IPS-18a (cell line): ENCODE results near the gene B3GALT6.

Experiments used
- H3K27ac ChIP-seq: one replicate; pipeline ENCODE4 v1.5.1; 2013; ENCODE audit warnings: low read length
- H3K27me3 ChIP-seq: one replicate; pipeline ENCODE4 v1.6.1; 2013; ENCODE audit warnings: mild to moderate bottlenecking, low read length; ENCODE audit not compliant: control insufficient read depth, insufficient read depth
- H3K36me3 ChIP-seq: one replicate; pipeline ENCODE4 v1.6.1; 2013; ENCODE audit warnings: low read depth, low read length; ENCODE audit not compliant: control insufficient read depth
- H3K4me1 ChIP-seq: one replicate; pipeline ENCODE4 v1.6.1; 2013; ENCODE audit warnings: low read depth, low read length; ENCODE audit not compliant: control insufficient read depth
- H3K4me3 ChIP-seq: one replicate; pipeline ENCODE4 v1.5.1; 2013; ENCODE audit warnings: low read length
- H3K9ac ChIP-seq: one replicate; pipeline ENCODE4 v1.6.1; 2013; ENCODE audit warnings: mild to moderate bottlenecking, low read length, moderate library complexity
- H3K9me3 ChIP-seq: one replicate; pipeline ENCODE4 v1.6.1; 2013; ENCODE audit warnings: low read depth, low read length; ENCODE audit not compliant: control insufficient read depth

Gene B3GALT6

DNA sequence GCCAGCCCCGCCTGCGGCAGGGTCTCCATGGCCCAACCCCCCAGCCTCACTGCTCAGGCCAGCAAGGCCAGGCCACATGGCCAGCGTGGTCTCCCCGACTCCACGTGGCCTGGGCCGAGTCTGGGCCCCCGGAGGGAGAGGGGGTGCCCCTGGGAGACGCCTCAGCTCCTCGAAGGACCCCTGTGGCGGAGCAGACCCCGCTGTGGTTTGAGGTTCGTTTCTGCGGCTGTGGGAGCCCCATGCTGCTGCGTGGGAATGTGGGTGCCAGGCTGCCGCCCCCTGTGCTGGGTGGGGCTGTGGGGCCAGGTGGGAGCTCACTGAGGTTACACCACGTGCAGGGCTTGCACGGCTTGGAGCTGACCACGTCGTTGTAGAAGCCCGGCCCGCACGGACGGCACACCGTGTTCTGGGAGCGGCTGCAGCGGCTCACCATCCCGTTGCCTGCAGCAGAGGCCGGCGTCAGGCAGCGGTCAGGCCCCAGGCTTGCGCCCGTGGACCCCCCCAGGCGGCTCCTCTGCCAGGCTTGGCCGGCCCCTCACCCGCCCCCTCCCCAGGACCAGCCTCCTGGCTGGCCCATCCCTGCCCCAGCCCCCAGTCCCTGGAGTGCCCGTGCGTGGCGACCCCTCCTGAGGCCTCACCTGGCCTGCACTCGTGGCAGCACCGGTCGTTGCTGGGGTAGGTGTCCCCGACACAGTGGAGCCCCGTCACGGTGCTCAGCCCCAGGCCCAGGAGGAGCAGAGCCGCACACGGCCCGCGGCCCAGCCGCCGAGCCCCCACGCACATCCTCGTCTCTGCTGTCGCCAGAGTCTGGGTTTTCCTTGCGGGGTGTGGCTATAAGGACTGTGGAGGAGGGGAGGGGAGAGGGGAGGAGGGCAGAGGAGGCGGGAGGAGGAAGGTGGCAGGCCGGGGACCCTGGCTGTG lies 18.4 kb upstream of the B3GALT6 start, which contains the start of gene TNFRSF4:
TSS of gene TNFRSF4 (minus strand) at position 809 of the 921 bp plus-strand sequence. CDS start at position 783, 26 bp downstream.
- H3K9ac ChIP-seq: no peak within 1 kb of the TSS
- H3K36me3 ChIP-seq: peaks cover 6% of the 10 kb centered on the region
- H3K9me3 ChIP-seq: no peaks in the 10 kb centered on the region
- no peak within 1 kb of the TSS for H3K4me3 ChIP-seq
- H3K27me3 ChIP-seq: no peaks in the 10 kb centered on the region
- H3K4me1 ChIP-seq: no peaks in the 10 kb centered on the region
- H3K27ac ChIP-seq: no peak within 1 kb of the TSS

DNA sequence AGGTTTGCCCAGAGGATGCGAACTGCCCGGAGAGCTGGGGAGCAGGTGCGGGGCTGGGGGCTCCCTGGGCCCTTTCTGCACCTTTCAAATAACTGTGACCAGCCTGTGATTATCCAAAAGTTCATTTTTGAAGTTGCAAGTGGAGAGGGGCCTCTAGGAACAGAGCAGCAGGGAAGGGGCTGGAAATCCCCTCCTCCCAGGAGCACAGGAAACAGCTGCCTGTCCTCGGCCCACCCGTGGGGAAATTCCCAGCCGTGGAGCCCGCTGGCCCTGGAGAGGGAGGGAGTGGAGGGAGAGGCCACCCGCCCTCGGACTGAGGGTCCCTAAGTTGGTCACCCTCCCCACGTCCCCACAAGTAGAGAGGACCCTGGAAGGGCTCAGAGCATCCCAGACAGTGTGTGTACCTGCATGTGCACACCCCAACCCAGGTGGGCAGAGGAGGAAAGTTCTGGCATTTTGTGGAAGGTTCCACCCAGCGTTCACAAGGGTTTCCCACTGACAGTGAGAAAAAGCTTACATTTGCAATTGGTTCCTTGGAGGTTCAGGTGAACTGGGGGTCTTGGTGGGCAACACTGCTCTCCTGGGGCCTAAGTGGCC lies 16.9 kb upstream of the B3GALT6 start:
- Histone ChIP-seq H3K36me3 (peaks cover 6% of the 10 kb centered on the region), H3K4me3 (no peak overlapping the region), H3K9ac (no peak overlapping the region), H3K9me3 (no peaks in the 10 kb centered on the region), H3K27ac (no peak overlapping the region), H3K4me1 (no peaks in the 10 kb centered on the region), H3K27me3 (no peaks in the 10 kb centered on the region)

GRCh38 chr1:1215881-1216605 lies 16.0 kb upstream of the B3GALT6 start:
- H3K36me3 ChIP-seq: peaks cover 6% of the 10 kb centered on the region

GRCh38 chr1:1216770-1217620 lies 15.0 kb upstream of the B3GALT6 start:
- peaks cover 6% of the 10 kb centered on the region for H3K36me3 ChIP-seq

More at GRCh38 chr1:1215881-1216605, 16.0 kb upstream of the B3GALT6 start:
- H3K4me3 ChIP-seq: no peak overlapping the region
- H3K27ac ChIP-seq: no peak overlapping the region
- no peak overlapping the region for H3K9ac ChIP-seq
- H3K4me1 ChIP-seq: no peaks in the 10 kb centered on the region
- H3K27me3 ChIP-seq: no peaks in the 10 kb centered on the region
- no peaks in the 10 kb centered on the region for H3K9me3 ChIP-seq

DNA sequence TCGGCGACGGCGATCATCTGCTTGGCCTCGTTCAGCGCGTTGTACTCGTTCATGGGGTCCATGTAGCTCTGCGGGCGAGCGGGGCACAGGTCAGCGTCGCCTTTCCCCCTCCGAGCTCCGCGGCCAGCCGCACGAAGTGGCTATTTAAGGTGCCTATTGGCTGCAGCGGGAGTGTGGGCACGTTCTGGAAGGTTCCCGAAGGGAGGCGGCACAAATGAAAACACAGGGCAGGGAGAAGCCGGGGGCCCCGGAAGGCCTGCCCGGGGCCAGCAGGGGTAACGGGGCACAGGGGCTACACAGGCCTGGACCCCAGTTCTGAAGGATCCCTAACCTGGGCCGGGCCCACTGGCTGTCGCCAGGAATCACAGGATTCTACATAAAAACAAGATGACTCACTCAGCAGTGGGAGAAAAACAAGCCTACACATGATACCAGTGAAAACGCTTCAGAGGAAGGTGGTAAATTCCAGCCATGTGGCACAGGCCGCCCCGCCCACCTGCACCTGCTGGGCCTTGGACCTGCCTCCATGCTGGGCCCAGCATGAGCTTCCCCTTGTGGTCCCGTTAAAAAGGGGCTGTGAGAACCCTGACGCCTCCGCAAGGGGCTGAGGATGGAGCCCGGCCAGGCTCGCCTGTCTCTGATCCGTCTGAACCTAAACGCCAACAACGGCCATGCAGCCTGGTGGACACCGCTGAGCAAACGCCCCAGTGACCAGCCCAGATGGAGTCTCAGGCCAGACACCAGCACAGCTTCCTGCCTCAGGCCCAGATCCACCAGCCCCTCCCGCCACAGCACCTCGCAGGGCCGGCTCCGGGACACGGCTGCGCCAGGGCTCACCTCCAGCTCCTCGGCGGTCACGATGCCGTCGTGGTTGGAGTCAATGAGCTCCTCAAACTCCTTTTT lies 14.2 kb upstream of the B3GALT6 start:
- Histone ChIP-seq H3K36me3 (peaks cover 11% of the 10 kb centered on the region), H3K9ac (no peak overlapping the region), H3K27me3 (no peaks in the 10 kb centered on the region), H3K4me3 (no peak overlapping the region), H3K4me1 (no peaks in the 10 kb centered on the region), H3K9me3 (no peaks in the 10 kb centered on the region), H3K27ac (no peak overlapping the region)

More at GRCh38 chr1:1216770-1217620, 15.0 kb upstream of the B3GALT6 start:
- Histone ChIP-seq H3K4me1 (no peaks in the 10 kb centered on the region), H3K9me3 (no peaks in the 10 kb centered on the region), H3K4me3 (no peak overlapping the region), H3K27ac (no peak overlapping the region), H3K9ac (no peak overlapping the region), H3K27me3 (no peaks in the 10 kb centered on the region)

DNA sequence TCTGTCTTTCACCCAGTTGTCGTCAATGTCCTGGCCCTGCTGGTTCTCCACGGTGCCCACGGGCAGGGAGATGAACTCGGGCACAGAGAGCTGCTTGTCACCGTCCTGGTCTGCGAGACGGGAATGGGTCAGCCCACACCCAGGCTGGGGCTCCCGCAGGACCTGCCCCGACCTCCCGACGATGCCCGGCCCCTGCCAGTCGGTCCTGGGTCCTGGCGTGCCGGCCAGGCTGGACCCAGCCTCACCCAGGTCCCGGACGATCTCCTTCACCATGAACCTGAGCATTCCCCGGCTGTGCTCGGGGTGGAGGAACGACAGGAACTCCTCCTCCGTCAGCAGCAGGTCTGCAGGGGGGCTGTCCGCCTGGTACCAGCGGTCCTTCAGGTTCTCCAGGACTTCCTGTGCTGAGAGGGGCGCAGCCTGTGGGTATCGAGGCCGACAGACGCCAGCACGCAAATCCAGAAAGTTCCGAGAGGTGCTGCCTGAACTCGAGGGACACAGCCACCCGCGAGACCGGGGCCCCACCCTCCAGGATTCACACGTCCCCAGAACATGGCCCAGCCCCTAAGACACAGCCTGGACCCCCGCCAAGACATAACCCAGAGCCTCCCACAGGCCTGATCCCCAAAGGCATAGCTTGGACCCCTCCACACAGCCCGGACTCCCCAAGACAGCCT lies 13.4 kb upstream of the B3GALT6 start:
- H3K27ac ChIP-seq: no peak overlapping the region
- H3K4me3 ChIP-seq: no peak overlapping the region
- H3K36me3 ChIP-seq: peaks cover 13% of the 10 kb centered on the region
- H3K9me3 ChIP-seq: no peaks in the 10 kb centered on the region
- H3K9ac ChIP-seq: no peak overlapping the region
- H3K27me3 ChIP-seq: no peaks in the 10 kb centered on the region
- no peaks in the 10 kb centered on the region for H3K4me1 ChIP-seq

- peaks cover 13% of the 10 kb centered on the region for H3K36me3 ChIP-seq
- no peaks in the 10 kb centered on the region for H3K27me3 ChIP-seq
- H3K27ac ChIP-seq: no peak overlapping the region
- H3K9me3 ChIP-seq: no peaks in the 10 kb centered on the region
- H3K4me1 ChIP-seq: no peaks in the 10 kb centered on the region
- H3K9ac ChIP-seq: no peak overlapping the region
- no peak overlapping the region for H3K4me3 ChIP-seq
These were observed 12.7 kb upstream of the B3GALT6 start for GRCh38 chr1:1219341-1219740.

GRCh38 chr1:1220197-1220596 lies 11.8 kb upstream of the B3GALT6 start:
- H3K4me1 ChIP-seq: no peaks in the 10 kb centered on the region
- no peak overlapping the region for H3K9ac ChIP-seq
- no peak overlapping the region for H3K27ac ChIP-seq
- H3K36me3 ChIP-seq: peaks cover 13% of the 10 kb centered on the region
- no peaks in the 10 kb centered on the region for H3K9me3 ChIP-seq
- no peaks in the 10 kb centered on the region for H3K27me3 ChIP-seq
- no peak overlapping the region for H3K4me3 ChIP-seq

DNA sequence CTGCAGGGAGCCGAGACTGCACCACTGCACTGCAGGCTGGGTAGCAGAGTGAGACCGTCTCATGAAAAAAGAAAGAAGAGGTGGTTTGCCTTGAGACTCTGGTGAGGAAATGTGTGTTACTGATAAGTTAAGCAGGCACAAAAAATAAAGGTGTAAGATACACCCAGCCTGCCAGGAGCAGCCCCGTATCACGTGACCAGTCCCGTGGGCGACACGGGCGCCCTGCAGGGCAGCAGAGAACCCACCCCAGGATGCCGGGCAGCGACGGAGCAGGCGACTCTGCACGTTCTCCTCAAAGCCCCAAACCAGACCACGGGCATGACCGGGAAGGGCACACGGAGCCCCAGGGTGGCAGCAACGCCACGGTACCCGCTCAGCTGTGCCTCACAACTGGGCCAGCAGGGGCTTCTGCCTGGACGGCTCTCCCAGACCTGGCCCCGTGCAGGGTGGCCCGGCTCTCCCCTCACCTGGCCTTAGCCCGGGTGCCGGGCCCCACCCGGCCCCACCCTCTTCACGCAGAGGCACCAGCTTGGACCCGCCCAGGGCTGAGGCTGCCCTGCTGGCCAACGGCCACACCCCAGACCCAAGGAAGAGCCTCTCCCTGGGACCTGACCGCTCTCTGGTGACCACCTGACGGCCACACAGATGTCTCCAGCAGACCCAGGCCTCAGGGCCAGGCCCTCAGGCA lies 10.0 kb upstream of the B3GALT6 start:
- no peaks in the 10 kb centered on the region for H3K27me3 ChIP-seq
- H3K4me3 ChIP-seq: no peak overlapping the region
- no peak overlapping the region for H3K9ac ChIP-seq
- H3K9me3 ChIP-seq: no peaks in the 10 kb centered on the region
- H3K4me1 ChIP-seq: no peaks in the 10 kb centered on the region
- H3K27ac ChIP-seq: no peak overlapping the region
- peaks cover 7% of the 10 kb centered on the region for H3K36me3 ChIP-seq
